Testis (tissue), 2 donors: ENCODE measurements around the gene GNGT1.

Source experiments
- CTCF ChIP-seq, 3 experiments: fragments of 450-650 bp in 2 of 3; fragments of 200-600 bp in 1 of 3; sonication (generic) in 1 of 3; IDR thresholded peaks; one replicate each; pipeline ENCODE4 v1.5.1; 2016 to 2019; ENCODE audit warnings: antibody characterized with exemption in 3 of 3, mild to moderate bottlenecking in 2 of 3, moderate library complexity in 1 of 3
- POLR2A ChIP-seq: fragments of 450-650 bp; IDR thresholded peaks from one replicate; pipeline ENCODE4 v1.6.1; 2017; ENCODE audit warnings: antibody characterized with exemption, mild to moderate bottlenecking, moderate library complexity

DNA sequence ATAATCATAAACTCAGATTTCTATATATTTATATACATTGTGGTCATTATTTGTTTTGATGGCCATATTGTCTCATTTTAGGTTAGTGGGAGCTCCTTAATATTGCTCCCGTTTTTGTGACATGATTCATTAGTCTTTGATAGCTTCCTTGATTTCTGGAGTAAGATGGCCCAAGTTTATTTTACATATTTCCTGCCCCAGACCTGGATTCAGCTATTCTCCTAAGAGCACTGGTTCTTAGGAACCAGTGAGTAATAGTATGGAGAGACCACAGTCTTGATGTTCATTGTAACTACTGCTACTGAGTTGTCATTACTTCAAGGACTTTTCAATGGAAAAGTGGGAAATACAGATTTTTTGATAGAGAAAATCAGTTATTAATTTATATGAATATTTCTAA lies 21.8 kb upstream of the GNGT1 start:
- TF ChIP-seq POLR2A (no peak), CTCF (IDR thresholded peaks at IDR 0.05) (no peak)
